Esophagus squamous epithelium (tissue), 5 donors: ENCODE measurements around the gene IRX6. TPM values are rescaled to one million over a fixed set of nuclear protein-coding genes. Genes with fewer than 3 reads are reported as not detected.

Source experiments
- DNase-seq: peaks from one replicate; lab custom pipeline; 2025; lab: John Stamatoyannopoulos, UW
- H3K27ac ChIP-seq, 4 donors: fragments of 200-600 bp; sonication (generic); one replicate each; pipeline ENCODE4 v1.5.1; 2016 to 2019; ENCODE audit warnings: mild to moderate bottlenecking in 1 of 4
- H3K27me3 ChIP-seq, 4 donors: fragments of 200-600 bp; sonication (generic); 1 replicate in 3 of 4; 2 replicates in 1 of 4; pipeline versions ENCODE4 v1.5.1 to v1.6.0; 2017 to 2021; ENCODE audit warnings: antibody characterized with exemption in 1 of 4
- H3K36me3 ChIP-seq, 3 donors: fragments of 200-600 bp; sonication (generic); one replicate each; pipeline ENCODE4 v1.5.1; 2016 to 2019
- H3K4me1 ChIP-seq, 3 donors: fragments of 200-600 bp; sonication (generic); one replicate each; pipeline ENCODE4 v1.5.1; 2017 to 2019
- H3K4me3 ChIP-seq, 4 donors: fragments of 200-600 bp; sonication (generic); 1 replicate in 3 of 4; 2 replicates in 1 of 4; pipeline ENCODE4 v1.5.1; 2016 to 2019; ENCODE audit warnings: mild to moderate bottlenecking in 2 of 4, moderate library complexity in 1 of 4
- H3K9me3 ChIP-seq, 3 donors: fragments of 200-600 bp; sonication (generic); one replicate each; pipeline ENCODE4 v1.5.1; 2016 to 2019
- POLR2A ChIP-seq, 4 donors: fragments of 450-650 bp; IDR thresholded peaks; one replicate each; pipeline ENCODE4 v1.6.1; 2017; ENCODE audit warnings: antibody characterized with exemption in 4 of 4, mild to moderate bottlenecking in 4 of 4, moderate library complexity in 3 of 4
- WGBS, 2 donors: methylation state at CpG; one replicate each; pipeline ENCODE4 v1.1.5; 2018; 5-methylcytosine and 5-hydroxymethylcytosine counted together
- intact Hi-C: fragments of 100-400 bp; cut with DNase I; formaldehyde crosslinking; loops from one replicate; pipeline ENCODE4 v1.15.0; 2022
- total RNA-seq, 4 donors: library from RNA; depleted of rRNA; stranded (reverse); fragments of >200 nt; gene quantifications; one replicate each; pipeline ENCODE4 v1.1.0, GENCODE V29; 2016
- TF ChIP-seq, protein P1 (sequence below), 6 experiments: fragments of 450-650 bp in 4 of 6; fragments of 200-600 bp in 2 of 6; sonication (generic) in 2 of 6; IDR thresholded peaks; one replicate each; pipeline ENCODE4 v1.5.1; 2016 to 2019; ENCODE audit warnings: antibody characterized with exemption in 6 of 6, mild to moderate bottlenecking in 4 of 6, moderate library complexity in 4 of 6
- donor health status: DM: yes; HTN: yes; CAD: no.

Gene IRX6
- total RNA-seq, 4 donors from 2014 or later: 0.18 to 0.91 (median 0.56) TPM

DNA sequence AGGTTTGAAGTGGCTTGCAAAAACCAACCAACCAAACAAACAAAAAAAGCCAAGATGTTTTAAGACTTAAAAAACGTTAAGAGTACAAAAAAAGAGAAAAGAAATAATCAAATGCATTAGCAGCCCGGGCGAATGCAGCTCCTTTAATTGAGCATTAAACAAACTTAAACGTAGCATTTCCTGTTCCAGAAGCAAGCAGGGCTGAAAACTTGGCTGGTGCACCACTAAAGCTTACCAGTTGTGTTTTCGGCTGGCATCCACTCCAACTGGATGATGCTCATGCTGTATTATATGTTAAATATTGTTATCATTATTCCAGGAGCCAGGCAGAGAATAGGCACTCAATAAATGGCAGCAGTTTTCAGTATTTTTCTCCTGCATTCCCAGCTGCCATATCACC lies 45.1 kb downstream of the IRX6 start:
- intact Hi-C loops: no loop called here
- Histone ChIP-seq H3K27ac (no peak overlapping the region), H3K9me3 (no peaks in the 10 kb centered on the region), H3K4me1 (peaks cover 0 to 32% (median 0%) of the 10 kb centered on the region in 3 donors), H3K36me3 (no peaks in the 10 kb centered on the region), H3K4me3 (no peak overlapping the region), H3K27me3 (peaks cover 0 to 54% (median 0%) of the 10 kb centered on the region in 4 donors)
- no peak for DNase-seq
- TF ChIP-seq POLR2A (IDR thresholded peaks at IDR 0.05): no peak
- TF ChIP-seq, protein P1, sequence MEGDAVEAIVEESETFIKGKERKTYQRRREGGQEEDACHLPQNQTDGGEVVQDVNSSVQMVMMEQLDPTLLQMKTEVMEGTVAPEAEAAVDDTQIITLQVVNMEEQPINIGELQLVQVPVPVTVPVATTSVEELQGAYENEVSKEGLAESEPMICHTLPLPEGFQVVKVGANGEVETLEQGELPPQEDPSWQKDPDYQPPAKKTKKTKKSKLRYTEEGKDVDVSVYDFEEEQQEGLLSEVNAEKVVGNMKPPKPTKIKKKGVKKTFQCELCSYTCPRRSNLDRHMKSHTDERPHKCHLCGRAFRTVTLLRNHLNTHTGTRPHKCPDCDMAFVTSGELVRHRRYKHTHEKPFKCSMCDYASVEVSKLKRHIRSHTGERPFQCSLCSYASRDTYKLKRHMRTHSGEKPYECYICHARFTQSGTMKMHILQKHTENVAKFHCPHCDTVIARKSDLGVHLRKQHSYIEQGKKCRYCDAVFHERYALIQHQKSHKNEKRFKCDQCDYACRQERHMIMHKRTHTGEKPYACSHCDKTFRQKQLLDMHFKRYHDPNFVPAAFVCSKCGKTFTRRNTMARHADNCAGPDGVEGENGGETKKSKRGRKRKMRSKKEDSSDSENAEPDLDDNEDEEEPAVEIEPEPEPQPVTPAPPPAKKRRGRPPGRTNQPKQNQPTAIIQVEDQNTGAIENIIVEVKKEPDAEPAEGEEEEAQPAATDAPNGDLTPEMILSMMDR (IDR thresholded peaks at IDR 0.05): no peak
- WGBS, 2 donors: 11 to 31% methylated on average over 5 of the region's 5 CpGs

GRCh38 chr16:55370762-55371482 lies 46.9 kb downstream of the IRX6 start:
- H3K4me1 ChIP-seq: peaks cover 0 to 32% (median 0%) of the 10 kb centered on the region in 3 donors
- 10 to 26% methylated on average over 10 to 26 of the region's 26 CpGs for WGBS, 2 donors
- no peak overlapping the region for H3K27ac ChIP-seq
- H3K9me3 ChIP-seq: no peaks in the 10 kb centered on the region
- no peak for DNase-seq
- intact Hi-C loops: no loop called here
- H3K4me3 ChIP-seq: no peak overlapping the region
- H3K36me3 ChIP-seq: no peaks in the 10 kb centered on the region
- H3K27me3 ChIP-seq: peaks cover 0 to 43% (median 0%) of the 10 kb centered on the region in 4 donors
- TF ChIP-seq, protein P1 (IDR thresholded peaks at IDR 0.05): peak in 5 of 6 experiments; percentile 10 to 53 (median 26)
- no peak for TF ChIP-seq POLR2A (IDR thresholded peaks at IDR 0.05)

DNA sequence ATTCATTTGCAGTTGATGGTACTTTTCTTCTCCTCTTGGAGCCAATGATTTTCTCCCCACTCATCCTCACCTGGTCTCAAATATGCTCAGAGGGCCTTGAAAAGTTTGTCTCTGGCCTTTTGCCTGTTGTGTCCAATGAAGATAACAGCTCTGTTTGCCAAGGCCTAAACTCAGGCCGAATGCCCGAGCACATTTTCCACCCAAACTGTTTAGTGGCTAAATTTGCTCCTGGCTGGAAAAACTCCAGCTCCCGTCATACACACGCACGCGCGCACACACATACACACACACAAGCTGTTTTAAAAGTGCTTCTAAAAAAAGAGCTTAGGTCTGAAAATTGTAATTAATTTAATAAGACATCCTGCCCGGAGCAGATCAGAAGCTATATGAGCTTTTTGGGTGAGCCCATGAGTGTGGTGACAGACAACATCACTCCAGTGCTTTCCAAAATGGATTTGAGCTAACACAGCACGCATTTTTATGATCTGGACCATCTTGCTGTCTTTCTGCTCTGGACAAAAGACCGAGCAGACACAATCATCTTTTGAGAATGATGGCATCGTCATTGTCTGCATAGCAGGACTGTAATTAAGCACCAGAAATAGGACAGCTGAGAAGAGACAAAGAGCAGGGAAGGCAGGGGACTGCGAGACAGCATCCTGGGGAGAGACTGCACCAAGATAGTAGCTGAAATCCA lies 48.9 kb downstream of the IRX6 start:
- H3K9me3 ChIP-seq: no peaks in the 10 kb centered on the region
- H3K4me1 ChIP-seq: peaks cover 0 to 25% (median 0%) of the 10 kb centered on the region in 3 donors
- WGBS, 2 donors: 77 to 87% methylated on average over 11 to 12 of the region's 12 CpGs
- no peak for DNase-seq
- no peak overlapping the region for H3K4me3 ChIP-seq
- H3K36me3 ChIP-seq: no peaks in the 10 kb centered on the region
- intact Hi-C loops: no loop called here
- TF ChIP-seq, protein P1 (IDR thresholded peaks at IDR 0.05): no peak
- TF ChIP-seq POLR2A (IDR thresholded peaks at IDR 0.05): no peak
- peaks cover 0 to 34% (median 0%) of the 10 kb centered on the region in 4 donors for H3K27me3 ChIP-seq
- H3K27ac ChIP-seq: no peak overlapping the region

- no peak overlapping the region for H3K4me3 ChIP-seq
- TF ChIP-seq, protein P1 (IDR thresholded peaks at IDR 0.05): no peak
- no peak for TF ChIP-seq POLR2A (IDR thresholded peaks at IDR 0.05)
- DNase-seq: no peak
- H3K4me1 ChIP-seq: peaks cover 0 to 20% (median 0%) of the 10 kb centered on the region in 3 donors
- intact Hi-C loops: no loop called here
- peaks cover 0 to 30% (median 0%) of the 10 kb centered on the region in 4 donors for H3K27me3 ChIP-seq
- no peak overlapping the region for H3K27ac ChIP-seq
- H3K9me3 ChIP-seq: no peaks in the 10 kb centered on the region
- no peaks in the 10 kb centered on the region for H3K36me3 ChIP-seq
Observed at GRCh38 chr16:55373489-55373832, 49.5 kb downstream of the IRX6 start.

- DNase-seq: no peak
- H3K27me3 ChIP-seq: peaks cover 0 to 10% (median 0%) of the 10 kb centered on the region in 4 donors
- 90 to 94% methylated on average over 3 of the region's 3 CpGs for WGBS, 2 donors
- TF ChIP-seq, protein P1 (IDR thresholded peaks at IDR 0.05): no peak
- no peak for TF ChIP-seq POLR2A (IDR thresholded peaks at IDR 0.05)
- H3K4me1 ChIP-seq: peaks cover 0 to 4% (median 0%) of the 10 kb centered on the region in 3 donors
- H3K9me3 ChIP-seq: no peaks in the 10 kb centered on the region
- H3K36me3 ChIP-seq: no peaks in the 10 kb centered on the region
- H3K4me3 ChIP-seq: no peak overlapping the region
- no peak overlapping the region for H3K27ac ChIP-seq
- intact Hi-C loops: no loop called here
Observed at GRCh38 chr16:55376045-55376444, 52.0 kb downstream of the IRX6 start.
